Right lobe of liver (tissue), 6 donors: ENCODE results near the gene TST. TPM values are rescaled to one million over a fixed set of nuclear protein-coding genes. Genes with fewer than 3 reads are reported as not detected.
A peak's percentile ranks its signal among the peaks of the same experiment; 100 is the strongest.

Source experiments
- ATAC-seq, 4 donors: fragments of 200-7000 bp; cut with Tn5 transposase; one replicate each; pipeline ENCODE4 v1.9.1; 2020; ENCODE audit warnings: mild to moderate bottlenecking in 4 of 4, moderate library complexity in 4 of 4
- DNase-seq, 3 donors: peaks; one replicate each; pipeline ENCODE4 v3.0.0-alpha.2; 2020
- H3K27ac ChIP-seq, 3 donors: fragments of 200-600 bp; one replicate each; pipeline ENCODE4 v1.8.0; 2022
- H3K27me3 ChIP-seq, 2 donors: fragments of 200-600 bp; one replicate each; pipeline ENCODE4 v1.8.0; 2022
- H3K36me3 ChIP-seq, 4 donors: fragments of 200-600 bp; sonication (generic) in 1 of 4; one replicate each; pipeline versions ENCODE4 v1.5.1 to v1.8.0; 2017 to 2022; ENCODE audit warnings: control low read depth in 1 of 4
- H3K4me1 ChIP-seq, 4 donors: fragments of 200-600 bp; sonication (generic) in 1 of 4; one replicate each; pipeline versions ENCODE4 v1.5.1 to v1.8.0; 2017 to 2022; ENCODE audit warnings: control low read depth in 1 of 4
- H3K4me3 ChIP-seq, 3 donors: fragments of 200-600 bp; one replicate each; pipeline ENCODE4 v1.8.0; 2022
- H3K9me3 ChIP-seq, 4 donors: fragments of 200-600 bp; sonication (generic) in 1 of 4; one replicate each; pipeline versions ENCODE4 v1.5.1 to v1.8.0; 2017 to 2022; ENCODE audit warnings: control low read depth in 1 of 4
- CTCF ChIP-seq, 4 donors: fragments of 200-600 bp in 3 of 4; fragments of 450-650 bp in 1 of 4; IDR thresholded peaks; one replicate each; pipeline versions ENCODE4 v1.5.1 to v1.8.0; 2016 to 2022; ENCODE audit warnings: antibody characterized with exemption in 4 of 4, mild to moderate bottlenecking in 2 of 4
- POLR2A ChIP-seq: fragments of 450-650 bp; IDR thresholded peaks from one replicate; pipeline ENCODE4 v1.6.1; 2017; ENCODE audit warnings: antibody characterized with exemption, mild to moderate bottlenecking
- WGBS: methylation state at CpG from one replicate; pipeline ENCODE4 v1.1.6; 2018; ENCODE audit warnings: low coverage, low lambda C conversion rate; ENCODE audit not compliant: insufficient coverage; ENCODE audit errors: missing lambda C conversion rate; 5-methylcytosine and 5-hydroxymethylcytosine counted together
- intact Hi-C, 2 donors: fragments of 100-400 bp; cut with DNase I; formaldehyde crosslinking; loops; one replicate each; pipeline versions ENCODE4 v1.11.2 to v1.14.1; 2022
- total RNA-seq, 6 experiments: library from RNA; depleted of rRNA in 2 of 6; stranded (reverse); fragments of >200 nt in 2 of 6; fragmentation: NEBNext Ultra II Directional in 3 of 6; extraction: Animal tissue kit (Norgen Biotek cat#: 25700) in 3 of 6; gene quantifications; one replicate each; pipeline versions ENCODE4 v1.1.0 to v1.2.4, GENCODE V29; 2016 to 2023
- donor health status: DM: no; HTN: yes; CAD: no.
- donor health status: DM: no; HTN: no; CAD: no.
- donor health status: DM: no; HTN: no; CAD: no.
- donor health status: DM: no; HTN: yes; CAD: no.
- donor health status: DM: no; HTN: yes; CAD: no.

TST gene
- total RNA-seq, 6 experiments from 2014 or later: 223 to 355 (median 321) TPM

GRCh38 chr22:37065180-37065579, 45.9 kb upstream of the TST start:
- TF ChIP-seq CTCF (IDR thresholded peaks at IDR 0.05) (no peak), POLR2A (no peak)
- H3K27ac ChIP-seq: no peak overlapping the region
- no peaks in the 10 kb centered on the region for H3K9me3 ChIP-seq
- H3K36me3 ChIP-seq: no peaks in the 10 kb centered on the region
- no peaks in the 10 kb centered on the region for H3K27me3 ChIP-seq
- H3K4me1 ChIP-seq: no peaks in the 10 kb centered on the region
- no peak for ATAC-seq
- WGBS: no CpG with 5 or more reads among the region's 3 CpGs
- intact Hi-C loops: loop anchor here in 1 of 2 donors (10.0 kb wide), 1 partner anchor 140 kb away; no protein-coding TSS in a partner anchor
- no peak overlapping the region for H3K4me3 ChIP-seq
- no peak for DNase-seq

GRCh38 chr22:37064553-37064952, 45.3 kb upstream of the TST start:
- Histone ChIP-seq H3K9me3 (no peaks in the 10 kb centered on the region), H3K27me3 (no peaks in the 10 kb centered on the region), H3K4me1 (no peaks in the 10 kb centered on the region), H3K4me3 (no peak overlapping the region), H3K27ac (no peak overlapping the region), H3K36me3 (no peaks in the 10 kb centered on the region)
- no peak for ATAC-seq
- TF ChIP-seq POLR2A (no peak), CTCF (IDR thresholded peaks at IDR 0.05) (no peak)
- WGBS: 88% methylated on average over 10 of the region's 11 CpGs
- no peak for DNase-seq
- intact Hi-C loops: loop anchor here in 1 of 2 donors (10.0 kb wide), 1 partner anchor 140 kb away; no protein-coding TSS in a partner anchor

GRCh38 chr22:37063431-37064420, 44.5 kb upstream of the TST start:
- Histone ChIP-seq H3K27me3 (no peaks in the 10 kb centered on the region), H3K4me1 (no peaks in the 10 kb centered on the region), H3K9me3 (no peaks in the 10 kb centered on the region), H3K27ac (no peak overlapping the region), H3K36me3 (no peaks in the 10 kb centered on the region), H3K4me3 (no peak overlapping the region)
- 92% methylated on average over 7 of the region's 28 CpGs for WGBS
- TF ChIP-seq POLR2A: no peak
- DNase-seq (peak in 2 of 3 donors; percentile 51 to 66), ATAC-seq (peak; percentile 39 to 63 (median 55))
- intact Hi-C loops: loop anchor here in 1 of 2 donors (10.0 kb wide), 1 partner anchor 141 kb away; no protein-coding TSS in a partner anchor

- no peaks in the 10 kb centered on the region for H3K4me1 ChIP-seq
- H3K9me3 ChIP-seq: no peaks in the 10 kb centered on the region
- H3K27ac ChIP-seq: no peak overlapping the region
- DNase-seq: no peak
- H3K4me3 ChIP-seq: no peak overlapping the region
- intact Hi-C loops: loop anchor here in 1 of 2 donors (10.0 kb wide), 1 partner anchor 142 kb away; no protein-coding TSS in a partner anchor
- H3K36me3 ChIP-seq: no peaks in the 10 kb centered on the region
- no peaks in the 10 kb centered on the region for H3K27me3 ChIP-seq
- no peak for TF ChIP-seq CTCF (IDR thresholded peaks at IDR 0.05)
- TF ChIP-seq POLR2A: no peak
- peak in 1 of 4 donors; percentile 1 for ATAC-seq
- 100% methylated on average over 1 of the region's 15 CpGs for WGBS
Measured at GRCh38 chr22:37062702-37063381, 43.6 kb upstream of the TST start.
